Retina (tissue), 1 donor: ENCODE results near the gene MS4A15.
"Not testable (repeated sequence)": the region's sequence is repeated elsewhere in the genome, so short reads cannot be mapped to it uniquely, and the experiment has no call there.

Source experiments
- DNase-seq: peaks from one replicate; pipeline ENCODE4 v3.0.0-alpha.2; 2016

MS4A15 gene, protein sequence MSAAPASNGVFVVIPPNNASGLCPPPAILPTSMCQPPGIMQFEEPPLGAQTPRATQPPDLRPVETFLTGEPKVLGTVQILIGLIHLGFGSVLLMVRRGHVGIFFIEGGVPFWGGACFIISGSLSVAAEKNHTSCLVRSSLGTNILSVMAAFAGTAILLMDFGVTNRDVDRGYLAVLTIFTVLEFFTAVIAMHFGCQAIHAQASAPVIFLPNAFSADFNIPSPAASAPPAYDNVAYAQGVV

DNA sequence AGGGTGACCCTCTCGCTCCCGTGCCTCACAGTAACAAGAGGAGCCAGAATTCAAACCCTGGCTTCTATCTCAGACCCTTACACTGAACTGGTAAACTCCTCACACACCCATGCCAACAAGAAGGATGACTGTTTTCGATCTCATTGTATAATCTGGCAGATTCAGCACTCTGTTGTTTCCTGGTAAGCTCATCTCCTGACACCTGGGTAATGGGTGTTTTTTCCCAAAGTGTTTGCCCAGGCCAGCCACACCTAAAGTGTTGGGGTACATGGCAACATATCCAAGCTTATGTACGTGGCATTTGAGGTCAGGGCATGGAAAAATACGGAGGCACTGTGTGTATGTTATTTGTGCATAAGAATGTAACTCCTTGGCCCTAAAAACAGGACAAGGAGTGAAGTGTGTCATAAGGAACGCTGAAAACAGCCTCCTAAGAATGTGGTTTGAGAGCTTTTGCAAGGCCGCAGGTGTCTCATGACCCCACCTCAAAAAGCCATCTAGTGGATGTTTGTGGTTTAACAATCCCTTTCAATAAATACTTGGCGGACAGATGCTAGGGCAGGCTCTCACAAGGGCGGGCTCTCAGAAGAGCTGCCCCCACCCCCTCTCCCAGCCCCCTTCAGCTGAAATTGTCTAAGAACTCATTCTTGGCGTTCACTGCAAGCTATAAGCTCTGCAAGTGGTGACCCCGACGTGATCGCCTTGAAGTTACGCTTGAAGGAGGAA, at the start of gene MS4A15:
MS4A15 (plus strand) TSS at position 561 of the 726 bp plus-strand sequence. CDS start 6,867 bp downstream, outside the sequence.
- DNase-seq, result no peak

DNA sequence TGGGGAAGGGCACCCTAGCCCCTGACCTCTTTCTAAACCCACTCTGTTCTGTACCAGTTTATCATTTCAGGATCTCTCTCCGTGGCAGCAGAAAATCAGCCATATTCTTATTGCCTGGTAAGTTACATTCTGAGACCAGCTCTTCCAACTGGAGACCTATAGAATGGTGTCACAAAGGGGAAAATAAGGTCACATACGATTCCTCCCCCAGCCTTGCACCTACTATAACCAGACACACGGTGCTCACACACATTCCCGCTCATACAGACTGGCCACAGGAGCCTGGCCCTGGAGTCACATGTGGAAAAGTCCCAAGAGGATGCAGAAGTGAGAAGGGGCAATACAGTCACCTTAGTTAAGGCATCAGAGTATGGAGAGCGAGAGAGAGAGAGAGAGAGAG, 49.7 kb upstream of the MS4A15 start:
- no peak for DNase-seq

DNA sequence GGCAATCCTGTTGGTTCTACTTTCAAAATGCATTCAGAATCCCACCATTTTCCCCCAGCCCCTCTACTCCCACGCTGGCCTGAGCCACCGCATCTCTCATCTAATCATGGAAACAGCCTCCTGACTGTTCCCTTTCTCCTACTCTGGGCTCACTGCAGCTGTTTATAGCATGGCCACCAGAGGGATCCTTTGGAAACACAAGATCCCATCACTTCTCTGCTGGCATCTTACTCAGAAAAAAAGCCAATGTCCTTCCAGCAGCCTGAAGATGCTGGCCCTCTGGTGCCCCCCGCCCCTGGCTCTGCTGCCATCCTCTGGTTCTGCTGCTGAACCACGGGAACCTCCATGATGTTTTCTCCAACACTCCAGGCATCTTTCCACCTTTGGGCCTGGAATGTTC, 46.2 kb upstream of the MS4A15 start:
- DNase-seq, result no peak

DNA sequence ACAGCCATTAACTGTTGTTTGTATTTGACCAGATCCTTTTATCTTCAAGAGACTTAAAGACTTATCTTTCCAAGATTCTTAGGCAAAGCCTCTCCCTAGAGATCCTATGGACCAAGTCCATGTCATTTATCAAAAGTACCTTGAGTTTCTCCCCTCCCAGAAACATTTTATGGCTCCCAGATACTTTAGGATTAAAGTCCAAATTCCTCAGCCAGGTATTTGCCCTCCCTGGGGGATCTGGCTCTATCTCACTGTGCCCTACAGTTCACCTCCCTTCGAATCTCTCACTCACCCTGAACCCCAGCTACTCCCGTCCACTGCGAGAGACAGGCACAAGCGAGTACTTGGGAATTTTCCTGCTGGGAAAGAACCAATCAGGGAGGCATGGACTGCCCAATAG, 45.4 kb upstream of the MS4A15 start:
- DNase-seq, result no peak

DNA sequence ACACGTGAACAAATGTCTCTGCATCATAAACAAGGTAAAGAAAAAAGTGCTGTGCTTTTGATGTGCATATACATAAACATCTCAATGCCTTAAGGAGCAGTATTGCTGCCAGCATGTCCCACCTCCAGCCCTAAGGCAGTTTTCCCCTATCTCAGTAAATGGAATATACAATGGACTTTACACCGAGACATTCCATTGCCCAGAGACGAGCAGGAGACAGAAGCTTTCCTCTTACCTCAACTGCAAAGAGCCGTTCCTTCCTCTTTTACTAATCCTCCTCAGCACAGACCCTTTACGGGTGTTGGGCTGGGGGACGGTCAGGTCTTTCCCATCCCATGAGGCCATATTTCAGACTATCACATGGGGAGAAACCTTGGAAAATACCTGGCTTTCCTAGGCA, 43.2 kb upstream of the MS4A15 start:
- not testable (repeated sequence) for DNase-seq

DNA sequence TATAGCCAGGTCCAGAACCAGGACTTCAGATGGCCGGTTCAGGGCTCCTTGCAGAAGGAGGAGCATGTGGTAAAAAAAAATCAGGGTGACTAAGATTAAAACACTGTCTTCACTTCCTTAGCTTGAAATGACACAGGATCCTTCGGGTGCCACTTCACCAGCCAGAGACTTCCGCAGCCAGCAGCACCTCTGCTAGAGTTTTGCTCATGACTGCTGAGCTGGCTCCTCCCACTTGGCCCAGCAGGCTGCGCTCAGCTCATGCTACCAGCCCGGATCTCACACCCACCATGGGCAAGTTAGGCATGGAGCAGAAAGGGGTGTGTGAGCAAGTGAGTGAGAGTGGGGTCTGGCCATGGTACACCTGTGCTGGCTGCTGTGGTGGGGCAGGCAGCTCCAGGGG, 38.7 kb upstream of the MS4A15 start:
- no peak for DNase-seq

DNA sequence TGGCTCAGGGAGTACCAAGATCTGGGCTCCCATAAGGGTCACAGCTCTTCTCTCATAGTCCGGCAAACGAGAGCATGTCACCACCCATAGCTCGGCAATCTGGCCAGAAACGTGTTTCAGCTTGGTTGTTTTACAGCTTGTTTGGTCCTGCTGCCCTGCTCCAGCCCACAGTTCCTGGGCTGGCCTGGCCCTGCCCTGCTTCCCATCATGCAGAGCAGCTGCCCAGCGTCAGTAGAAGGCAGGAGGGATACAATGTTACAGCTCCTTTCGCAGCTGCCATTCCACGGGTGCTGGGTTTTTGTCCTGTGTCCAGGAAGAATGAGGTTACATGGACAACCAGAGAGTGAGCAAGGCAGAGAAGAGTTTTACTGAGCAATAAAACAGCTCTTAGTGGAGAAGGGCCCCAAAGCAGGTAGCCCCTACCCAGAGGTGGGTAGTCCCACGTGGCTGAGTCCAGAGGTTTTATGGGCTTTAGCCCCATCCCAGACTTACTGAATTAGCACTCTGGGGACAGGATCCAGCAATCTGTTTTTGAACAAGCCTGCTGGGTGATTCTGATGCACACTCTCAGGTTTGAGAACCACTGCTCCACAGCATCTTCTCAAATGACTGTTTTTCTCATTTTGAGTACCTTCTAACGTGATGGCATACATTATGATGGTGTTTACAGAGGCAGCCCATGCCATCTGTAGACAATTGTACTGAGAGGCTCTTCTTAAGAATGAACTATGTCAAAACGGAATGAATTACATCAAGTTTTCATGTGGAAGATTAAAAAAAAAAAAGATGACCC, 37.9 kb upstream of the MS4A15 start:
- no peak for DNase-seq

DNA sequence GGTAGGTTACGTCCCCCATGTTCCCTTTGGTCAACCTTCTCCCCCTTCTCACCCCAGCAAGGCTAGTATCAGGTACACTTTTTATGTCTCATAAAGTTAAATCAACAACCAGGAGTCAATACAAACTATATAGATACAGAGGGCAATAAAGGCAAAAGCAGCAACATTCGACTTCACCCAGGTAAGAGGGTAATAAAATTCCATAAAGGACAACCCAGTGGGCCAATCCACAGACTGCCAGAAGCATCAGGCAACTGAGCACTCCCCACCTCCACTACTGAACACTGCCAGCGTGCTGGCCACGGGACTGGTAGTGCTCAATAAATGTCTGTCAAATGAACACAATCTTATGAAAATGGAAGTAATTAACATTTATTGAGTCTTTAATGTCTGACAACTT, 37.3 kb upstream of the MS4A15 start:
- DNase-seq, result no peak

DNA sequence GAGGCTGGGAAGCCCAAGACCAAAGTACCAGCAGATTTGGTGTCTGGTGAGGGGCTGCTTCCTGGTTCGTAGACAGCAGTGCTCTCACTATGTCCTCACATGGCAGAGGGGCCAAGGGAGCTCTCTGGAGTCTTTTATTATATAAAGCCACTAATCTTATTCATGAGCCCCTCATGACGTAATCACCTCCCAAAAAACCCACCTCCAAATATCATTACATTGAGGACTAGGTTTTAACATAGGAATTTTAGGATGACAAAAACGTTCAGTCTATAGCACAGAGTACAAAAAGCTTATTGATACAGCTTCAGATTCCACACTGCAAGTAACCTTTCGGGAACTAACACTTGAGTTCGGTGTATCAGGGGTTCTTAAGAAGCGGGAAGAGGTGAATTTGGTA, 36.2 kb upstream of the MS4A15 start:
- no peak for DNase-seq

DNA sequence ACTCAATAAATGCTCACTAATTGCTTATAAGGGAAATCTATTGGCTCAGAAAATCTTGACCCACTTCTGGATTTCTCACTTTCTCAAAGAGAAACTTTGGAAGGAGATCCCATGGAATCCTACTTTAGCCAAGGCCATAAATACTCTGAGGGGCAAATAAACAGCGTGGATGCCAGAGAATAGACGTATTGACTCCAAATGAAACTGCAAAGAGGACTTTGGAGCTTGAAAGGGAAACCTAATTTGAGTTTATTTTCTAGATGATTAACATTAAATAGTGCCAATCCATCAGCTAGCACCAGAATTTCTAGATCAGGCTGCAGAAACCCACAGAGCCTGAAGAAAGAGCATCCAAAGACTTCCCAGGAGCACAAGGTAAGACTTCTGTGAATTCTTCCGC, 32.2 kb upstream of the MS4A15 start, which contains the start of gene MS4A18:
MS4A18 (plus strand) TSS at position 301 of the 400 bp plus-strand sequence.
- DNase-seq, result no peak

DNA sequence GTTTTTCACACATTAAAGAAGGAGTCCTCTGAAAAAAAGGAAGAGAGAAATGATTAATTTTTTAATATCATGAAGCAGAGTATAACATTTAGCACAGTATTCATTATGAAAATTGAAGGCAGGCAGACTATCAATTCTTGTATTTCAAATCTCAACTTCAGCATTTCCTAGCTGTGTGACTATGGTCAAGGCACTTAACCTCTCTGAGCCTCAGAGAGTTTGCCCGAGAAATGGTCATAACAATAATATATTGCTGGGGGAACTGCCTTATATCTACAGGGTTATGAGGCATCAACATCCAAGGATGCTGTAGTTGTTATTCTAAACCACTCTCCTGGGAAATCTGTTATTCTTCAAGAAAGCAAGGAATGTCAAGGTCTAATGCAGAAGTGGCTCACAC, 31.1 kb upstream of the MS4A15 start:
- DNase-seq, result no peak

DNA sequence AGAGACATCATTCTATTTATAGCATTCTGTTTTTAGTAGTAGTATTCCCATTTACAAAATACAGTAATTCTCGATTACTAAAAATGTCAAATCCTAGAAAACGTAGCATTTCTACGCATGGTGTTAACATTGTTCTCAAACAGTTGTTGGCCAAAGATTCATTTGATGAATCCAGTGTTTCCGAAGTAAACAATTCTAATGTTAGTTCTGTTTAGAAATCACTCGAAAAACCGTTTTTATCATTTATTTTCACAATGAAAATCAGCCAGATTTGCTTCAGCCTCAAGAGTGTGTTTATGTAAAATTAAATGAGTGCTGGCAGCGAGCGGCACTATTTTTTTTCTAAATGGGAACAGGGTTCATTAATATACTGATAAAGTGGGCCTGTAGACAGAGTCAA, 25.1 kb upstream of the MS4A15 start:
- DNase-seq, result no peak

DNA sequence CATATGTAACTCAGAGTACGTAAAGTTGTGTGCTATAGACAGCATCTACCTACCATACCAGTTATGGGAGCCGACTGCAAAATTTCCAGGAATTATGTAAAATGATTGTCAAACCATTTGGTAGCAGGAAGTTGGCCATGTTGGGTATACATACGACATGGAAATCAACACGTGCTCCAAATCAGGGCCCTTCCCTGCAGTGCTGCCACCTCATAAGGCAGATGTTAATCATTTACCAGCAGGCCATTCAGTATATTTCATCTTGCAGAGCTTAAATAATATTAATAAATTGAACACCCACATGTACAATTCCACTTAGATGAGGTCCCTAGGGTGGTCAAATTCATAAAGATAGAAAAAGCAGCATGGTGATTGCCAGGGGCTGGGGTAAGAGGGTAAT, 22.4 kb upstream of the MS4A15 start:
- no peak for DNase-seq

DNA sequence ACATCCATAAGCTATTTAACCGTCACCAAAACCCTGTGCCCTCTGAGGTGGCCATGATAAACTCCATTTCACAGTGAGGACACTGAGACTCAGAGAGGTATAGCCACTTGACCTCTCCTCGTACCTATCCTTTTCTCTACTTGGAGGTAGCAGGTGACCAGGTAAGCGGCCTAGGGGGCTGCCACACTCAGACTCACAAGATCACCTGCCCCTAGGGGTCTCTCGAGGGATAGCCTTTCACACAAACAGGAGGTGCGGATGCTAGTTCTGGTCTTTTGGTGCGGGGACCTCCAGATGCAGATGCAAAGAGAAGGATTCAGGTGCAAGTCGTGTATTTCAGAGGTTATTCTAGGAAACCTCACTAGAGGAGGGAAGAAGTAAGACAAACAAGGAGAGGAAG, 17.6 kb upstream of the MS4A15 start:
- DNase-seq, result no peak

DNA sequence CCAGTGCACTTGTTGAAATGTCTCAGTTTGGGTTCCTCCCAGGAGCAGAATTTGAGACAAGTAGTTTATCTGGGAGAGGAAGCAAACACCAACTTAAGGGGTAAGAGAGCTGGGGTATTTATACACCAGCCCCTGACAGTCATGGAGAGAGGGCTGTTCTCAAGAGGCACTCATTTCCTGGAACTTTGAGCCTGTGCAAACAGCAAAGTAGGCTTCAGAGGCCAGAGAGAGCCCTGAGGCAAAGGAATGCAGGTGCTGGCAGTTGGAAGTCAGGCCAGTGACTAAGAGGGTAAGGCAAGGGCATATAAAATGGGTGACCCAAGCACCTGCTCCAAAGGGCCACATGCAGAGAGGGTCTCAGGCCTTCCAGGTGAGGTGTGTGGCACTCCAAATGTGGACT, 16.1 kb upstream of the MS4A15 start:
- no peak for DNase-seq

DNA sequence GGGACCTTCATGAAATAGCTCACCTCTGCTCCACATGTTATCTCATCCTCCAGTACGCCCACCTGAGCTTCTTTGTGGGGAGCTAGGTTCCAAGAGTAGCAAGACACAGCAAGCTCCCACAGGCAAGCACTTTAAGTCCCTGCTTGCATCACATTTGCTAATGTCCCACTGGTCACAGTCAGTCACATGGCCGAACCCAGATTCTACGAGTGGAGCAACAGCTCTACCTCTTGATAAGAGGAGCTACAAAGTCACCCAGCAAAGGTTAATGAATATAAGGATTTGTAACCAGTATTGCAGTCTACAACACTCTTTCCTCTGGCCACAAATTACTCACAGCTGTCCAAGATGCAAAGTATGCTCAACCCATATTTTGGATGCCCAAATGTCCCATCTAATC, 15.2 kb upstream of the MS4A15 start:
- DNase-seq, result no peak

DNA sequence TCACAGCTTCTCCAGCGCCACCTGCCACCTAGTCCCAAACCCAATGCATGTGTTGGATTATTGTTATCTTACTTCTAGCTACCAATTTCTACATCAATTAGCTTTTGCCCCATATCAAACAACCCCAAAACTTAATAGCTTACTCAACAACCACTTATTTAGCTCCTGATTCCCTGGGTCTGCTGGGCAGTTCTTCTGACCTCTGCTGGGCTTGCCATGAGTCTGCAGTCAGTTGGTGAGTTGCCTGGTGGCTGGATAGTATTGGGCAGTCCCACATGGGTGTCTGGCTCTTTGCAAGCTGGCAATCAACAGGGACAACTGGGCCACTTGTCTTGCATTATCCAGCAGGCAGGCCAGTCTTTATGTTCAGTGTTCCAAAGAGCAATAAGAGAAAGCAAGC, 13.6 kb upstream of the MS4A15 start:
- no peak for DNase-seq

DNA sequence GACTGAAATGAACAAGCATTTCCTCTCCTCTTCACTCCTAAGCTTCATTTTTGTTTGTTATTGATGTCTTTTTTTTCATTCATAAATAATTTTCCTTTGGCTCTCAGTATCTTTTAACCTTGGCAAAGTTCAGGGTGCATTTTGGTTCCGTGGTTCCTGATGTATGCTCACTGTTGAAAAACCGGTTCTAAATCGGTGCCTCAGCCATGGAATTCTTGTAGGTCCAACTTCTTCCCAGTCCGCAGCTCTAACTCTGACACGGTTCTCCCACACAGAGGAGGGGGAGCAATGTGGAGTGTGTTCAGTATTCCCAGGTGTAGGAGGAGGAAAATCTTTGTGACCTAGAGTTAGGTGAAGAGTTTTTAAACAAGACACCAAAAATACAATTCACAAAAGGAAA, 12.6 kb upstream of the MS4A15 start:
- DNase-seq, result no peak

DNA sequence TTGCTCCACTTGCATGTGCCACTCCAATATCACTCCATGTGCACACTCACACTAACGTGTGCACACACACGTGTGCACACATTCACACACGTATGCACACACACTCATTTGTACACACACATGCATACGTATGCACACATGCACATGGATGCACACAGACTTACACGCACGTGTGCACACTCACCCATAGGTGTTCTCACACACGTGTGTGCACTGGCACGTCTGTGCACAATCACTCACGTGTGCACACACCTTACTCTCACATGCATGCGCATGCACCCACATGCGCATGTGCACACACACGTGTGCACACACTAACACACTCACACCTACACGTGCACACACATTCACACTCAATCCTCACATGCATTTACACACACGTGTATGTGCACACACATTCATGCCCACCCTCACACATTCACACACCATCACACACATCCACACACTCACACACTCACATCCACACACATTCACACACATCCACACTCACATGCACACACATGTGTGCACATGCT, 9.3 kb upstream of the MS4A15 start:
- DNase-seq, result no peak

DNA sequence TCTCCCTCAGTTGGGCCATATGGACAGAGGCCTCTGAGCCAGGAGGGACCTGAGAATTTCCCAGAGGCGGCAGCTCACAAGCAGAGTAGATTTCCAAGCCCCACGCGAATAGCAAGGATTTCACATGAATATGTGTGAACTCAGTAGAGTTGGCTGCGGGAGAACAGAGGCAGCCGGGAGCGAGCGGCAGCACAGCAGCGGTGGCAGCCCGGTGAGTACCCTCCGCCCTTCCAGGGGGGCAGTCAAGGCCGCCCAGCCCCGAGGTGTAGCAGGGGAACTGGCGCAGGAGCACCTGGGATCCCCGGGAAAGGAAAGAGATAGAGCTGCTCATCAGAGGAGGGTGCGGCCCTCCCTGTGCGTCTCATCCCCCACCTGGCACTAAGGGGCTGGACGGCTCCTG, 8.4 kb upstream of the MS4A15 start:
- DNase-seq, result no peak

DNA sequence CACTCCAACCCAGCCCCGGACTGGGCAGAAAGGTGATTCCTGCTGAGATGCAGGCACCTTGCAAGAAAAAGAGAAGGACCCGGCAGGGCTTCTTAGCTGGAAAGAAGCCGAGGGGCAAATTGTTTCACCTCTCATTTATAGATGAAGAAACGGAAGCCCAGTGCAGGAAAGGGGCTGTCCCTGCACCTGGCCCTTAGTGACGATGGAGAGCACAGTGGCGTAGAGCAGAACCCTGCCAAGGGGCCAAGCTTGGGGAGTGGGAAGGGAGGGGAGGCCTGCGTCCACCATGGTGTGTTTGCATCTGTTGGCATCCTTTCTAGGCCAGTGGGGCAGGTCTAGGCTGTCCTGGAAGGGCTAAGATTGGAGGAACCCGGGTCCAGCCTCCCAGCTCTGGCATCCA, 7.8 kb upstream of the MS4A15 start:
- no peak for DNase-seq

DNA sequence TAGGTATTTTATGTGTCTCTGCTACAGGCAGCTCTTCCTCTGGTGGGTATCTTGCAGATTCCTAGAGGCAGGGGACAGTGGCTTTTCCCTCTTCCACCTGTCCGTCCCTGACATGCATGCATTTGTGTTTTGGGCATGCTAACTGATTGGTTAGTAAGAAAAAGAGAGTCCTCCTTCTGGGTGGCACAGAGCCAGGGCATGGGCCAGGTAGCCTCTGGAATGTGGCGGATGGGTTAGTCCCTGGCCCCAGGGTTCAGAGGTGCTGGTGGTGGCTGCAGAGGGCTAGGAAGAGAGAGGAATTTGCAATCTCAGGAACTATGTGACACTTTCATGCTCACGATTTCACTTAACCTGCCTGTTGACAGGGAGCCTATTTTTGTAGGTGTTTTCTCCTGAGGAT, 5.8 kb upstream of the MS4A15 start:
- no peak for DNase-seq

DNA sequence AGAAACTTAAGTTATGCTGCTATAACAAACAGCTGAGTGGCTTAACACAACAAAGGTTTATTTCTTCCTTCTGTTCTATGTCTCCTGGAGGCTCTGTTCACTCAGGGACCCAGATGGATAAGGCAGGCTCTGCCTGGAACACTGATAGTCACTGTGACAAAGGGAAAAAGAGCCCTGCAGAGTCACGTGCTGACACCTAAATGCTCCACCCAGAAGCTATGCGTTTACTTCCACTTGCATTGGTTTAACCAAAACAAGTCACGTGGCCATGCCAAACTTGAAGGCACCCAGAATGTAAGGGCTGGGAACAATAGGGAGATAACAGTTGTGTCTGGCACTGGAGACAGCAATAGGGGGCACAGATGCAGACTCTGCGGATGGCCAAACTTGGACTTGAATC, 3.4 kb upstream of the MS4A15 start:
- no peak for DNase-seq

DNA sequence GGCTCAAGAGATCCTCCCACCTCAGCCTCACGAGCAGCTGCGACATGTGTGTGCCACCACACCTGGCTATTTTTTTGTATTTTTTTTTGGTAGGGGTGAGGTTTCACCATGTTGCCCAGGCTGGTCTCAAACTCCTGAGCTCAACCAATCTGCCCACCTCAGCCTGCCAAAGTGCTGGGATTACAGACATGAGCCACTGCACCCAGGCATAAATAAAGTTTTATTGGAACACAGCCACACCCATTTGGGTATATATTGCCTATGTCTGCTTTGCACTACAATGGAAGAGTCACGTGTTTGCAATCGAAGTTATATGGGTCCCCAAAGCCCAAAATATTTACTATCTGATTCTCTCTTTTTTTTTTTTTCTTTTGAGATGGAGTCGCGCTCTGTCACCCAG, 1.8 kb upstream of the MS4A15 start:
- no peak for DNase-seq
